ENCODE data around the gene TMC2.

Gene TMC2

DNA sequence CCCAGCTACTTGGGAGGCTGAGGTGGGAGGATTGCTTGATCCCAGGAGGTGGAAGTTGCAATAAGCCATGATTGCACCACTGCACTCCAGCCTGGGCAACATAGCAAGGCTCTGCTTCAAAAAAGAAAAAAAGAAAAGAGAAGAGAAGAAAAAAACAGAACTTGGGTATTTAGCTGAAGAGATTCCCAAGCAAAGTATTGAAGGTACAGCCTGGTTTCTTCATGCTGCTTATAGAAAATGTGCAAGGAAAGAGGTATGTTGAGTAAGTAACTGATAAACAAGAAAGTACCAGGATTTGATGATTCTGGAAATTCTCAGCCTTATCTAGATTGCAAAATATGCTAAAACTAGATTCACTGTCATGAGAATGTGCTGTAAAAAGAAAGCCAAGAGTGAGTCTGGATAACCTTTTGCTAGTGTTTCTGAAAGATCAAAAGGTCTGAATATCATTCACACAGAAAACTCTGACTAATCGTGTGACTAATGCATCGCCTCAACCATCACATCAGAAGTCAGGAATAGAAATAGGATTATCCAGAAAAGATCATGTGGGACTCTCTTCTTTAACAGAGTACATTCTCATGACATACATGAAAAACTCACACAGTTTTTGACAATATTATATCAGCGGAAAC lies 83.7 kb downstream of the TMC2 start:
- H3K79me2 ChIP-seq (ENCODE audit: insufficient read depth, low read length) = no peaks in the 10 kb centered on the region
- no peak overlapping the region for H3K4me2 ChIP-seq (ENCODE audit: low read depth, low read length, poor library complexity, severe bottlenecking)
- H3K9me2 ChIP-seq (replicated peaks; ENCODE audit: insufficient read depth, low read length) = no peaks in the 10 kb centered on the region
- H3F3A ChIP-seq (ENCODE audit: insufficient read depth) = no peaks in the 10 kb centered on the region
- H2AFZ ChIP-seq (ENCODE audit: low read depth, low read length, severe bottlenecking) = no peak overlapping the region
- no peaks in the 10 kb centered on the region for H3K27me3 ChIP-seq (ENCODE audit: low read length)
- no peak overlapping the region for H3K27ac ChIP-seq (ENCODE audit: low read depth, low read length)
- H3K9ac ChIP-seq (ENCODE audit: low read length) = no peak overlapping the region
- no peaks in the 10 kb centered on the region for H3K9me3 ChIP-seq (ENCODE audit: insufficient read depth, low read length)
- TF ChIP-seq EZH2phosphoT487 (conservative IDR thresholded peaks at IDR 0.05; ENCODE audit: low read length) = no peak
- TF ChIP-seq, protein P1, sequence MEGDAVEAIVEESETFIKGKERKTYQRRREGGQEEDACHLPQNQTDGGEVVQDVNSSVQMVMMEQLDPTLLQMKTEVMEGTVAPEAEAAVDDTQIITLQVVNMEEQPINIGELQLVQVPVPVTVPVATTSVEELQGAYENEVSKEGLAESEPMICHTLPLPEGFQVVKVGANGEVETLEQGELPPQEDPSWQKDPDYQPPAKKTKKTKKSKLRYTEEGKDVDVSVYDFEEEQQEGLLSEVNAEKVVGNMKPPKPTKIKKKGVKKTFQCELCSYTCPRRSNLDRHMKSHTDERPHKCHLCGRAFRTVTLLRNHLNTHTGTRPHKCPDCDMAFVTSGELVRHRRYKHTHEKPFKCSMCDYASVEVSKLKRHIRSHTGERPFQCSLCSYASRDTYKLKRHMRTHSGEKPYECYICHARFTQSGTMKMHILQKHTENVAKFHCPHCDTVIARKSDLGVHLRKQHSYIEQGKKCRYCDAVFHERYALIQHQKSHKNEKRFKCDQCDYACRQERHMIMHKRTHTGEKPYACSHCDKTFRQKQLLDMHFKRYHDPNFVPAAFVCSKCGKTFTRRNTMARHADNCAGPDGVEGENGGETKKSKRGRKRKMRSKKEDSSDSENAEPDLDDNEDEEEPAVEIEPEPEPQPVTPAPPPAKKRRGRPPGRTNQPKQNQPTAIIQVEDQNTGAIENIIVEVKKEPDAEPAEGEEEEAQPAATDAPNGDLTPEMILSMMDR (IDR thresholded peaks at IDR 0.05; ENCODE audit: insufficient read depth, low read length, poor library complexity, severe bottlenecking) = no peak
- H3K36me3 ChIP-seq (ENCODE audit: low read length) = no peaks in the 10 kb centered on the region
- no peaks in the 10 kb centered on the region for H4K20me1 ChIP-seq (ENCODE audit: low read depth, low read length)
- no peak overlapping the region for H3K4me3 ChIP-seq (ENCODE audit: insufficient read depth, low read length, poor library complexity, severe bottlenecking)

GRCh38 chr20:2624190-2624589 lies 87.8 kb downstream of the TMC2 start:
- H3K9me3 ChIP-seq (ENCODE audit: insufficient read depth, low read length) = no peaks in the 10 kb centered on the region
- H3K36me3 ChIP-seq (ENCODE audit: low read length) = no peaks in the 10 kb centered on the region
- no peak overlapping the region for H3K9ac ChIP-seq (ENCODE audit: low read length)
- no peak overlapping the region for H3K4me2 ChIP-seq (ENCODE audit: low read depth, low read length, poor library complexity, severe bottlenecking)
- no peaks in the 10 kb centered on the region for H3K79me2 ChIP-seq (ENCODE audit: insufficient read depth, low read length)
- H3K4me3 ChIP-seq (ENCODE audit: insufficient read depth, low read length, poor library complexity, severe bottlenecking) = no peak overlapping the region
- H3K27me3 ChIP-seq (ENCODE audit: low read length) = peaks cover 5% of the 10 kb centered on the region; the same call in 1 of the 2 replicates
- H3K27ac ChIP-seq (ENCODE audit: low read depth, low read length) = no peak overlapping the region
- TF ChIP-seq, protein P1 (IDR thresholded peaks at IDR 0.05; ENCODE audit: insufficient read depth, low read length, poor library complexity, severe bottlenecking) = no peak
- TF ChIP-seq EZH2phosphoT487 (conservative IDR thresholded peaks at IDR 0.05; ENCODE audit: low read length) = no peak
- no peaks in the 10 kb centered on the region for H3F3A ChIP-seq (ENCODE audit: insufficient read depth)
- H3K9me2 ChIP-seq (replicated peaks; ENCODE audit: insufficient read depth, low read length) = no peaks in the 10 kb centered on the region
- no peaks in the 10 kb centered on the region for H4K20me1 ChIP-seq (ENCODE audit: low read depth, low read length)
- H2AFZ ChIP-seq (ENCODE audit: low read depth, low read length, severe bottlenecking) = no peak overlapping the region

DNA sequence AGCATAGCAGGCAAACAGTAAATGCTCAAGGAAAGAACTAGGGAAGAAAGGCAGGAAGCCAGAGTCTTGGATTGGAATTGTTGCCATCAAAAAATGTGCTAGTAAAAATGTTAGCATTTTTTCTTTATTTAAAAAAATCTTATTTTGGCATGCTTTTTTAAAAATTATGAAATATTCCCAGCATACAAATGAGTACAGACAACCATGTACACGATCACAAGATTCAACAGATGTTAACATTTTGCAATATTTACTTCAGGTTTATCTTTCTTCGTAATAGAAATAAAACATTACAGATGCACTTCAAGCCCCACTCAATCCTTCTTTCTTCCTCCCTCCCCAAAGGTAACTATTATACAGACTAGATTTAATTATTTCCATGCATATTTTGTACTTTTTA lies 88.7 kb downstream of the TMC2 start:
- Histone ChIP-seq H3K4me2 (ENCODE audit: low read depth, low read length, poor library complexity, severe bottlenecking) (no peak overlapping the region), H4K20me1 (ENCODE audit: low read depth, low read length) (no peaks in the 10 kb centered on the region), H3K27me3 (ENCODE audit: low read length) (peaks cover 5% of the 10 kb centered on the region; the same call in 1 of the 2 replicates), H3F3A (ENCODE audit: insufficient read depth) (no peaks in the 10 kb centered on the region), H3K4me3 (ENCODE audit: insufficient read depth, low read length, poor library complexity, severe bottlenecking) (no peak overlapping the region), H3K9me3 (ENCODE audit: insufficient read depth, low read length) (no peaks in the 10 kb centered on the region), H3K9ac (ENCODE audit: low read length) (no peak overlapping the region), H3K27ac (ENCODE audit: low read depth, low read length) (no peak overlapping the region), H3K36me3 (ENCODE audit: low read length) (no peaks in the 10 kb centered on the region), H2AFZ (ENCODE audit: low read depth, low read length, severe bottlenecking) (no peak overlapping the region), H3K9me2 (replicated peaks; ENCODE audit: insufficient read depth, low read length) (no peaks in the 10 kb centered on the region), H3K79me2 (ENCODE audit: insufficient read depth, low read length) (no peaks in the 10 kb centered on the region)
- TF ChIP-seq, protein P1 (IDR thresholded peaks at IDR 0.05; ENCODE audit: insufficient read depth, low read length, poor library complexity, severe bottlenecking) = no peak
- no peak for TF ChIP-seq EZH2phosphoT487 (conservative IDR thresholded peaks at IDR 0.05; ENCODE audit: low read length)
